ENCODE data around the gene NUDC. TPM values are rescaled to one million over a fixed set of nuclear protein-coding genes. Genes with fewer than 3 reads are reported as not detected.

The NUDC gene
- total and polyA plus RNA-seq, 2 of the 4 experiments (the other 2 are of a cell fraction): 34.8 to 89.8 TPM

- BruUV-seq (replicated peaks): no TSS peak
- POLR2A ChIA-PET (ENCODE audit: unreplicated experiment): no interaction called here
- H4K20me1 ChIP-seq (ENCODE audit: insufficient read depth, low read length): no peaks in the 10 kb centered on the region; the same call in 1 of the 2 replicates
- no peak overlapping the region for H3K9ac ChIP-seq (ENCODE audit: low read depth, low read length)
- H2BK20ac ChIP-seq (ENCODE audit: low read depth, low read length): no peak overlapping the region
- no peak overlapping the region for H2BK15ac ChIP-seq (ENCODE audit: low read depth, low read length)
- TF ChIP-seq CEBPB (IDR thresholded peaks at IDR 0.05; ENCODE audit: low read depth, low read length) (no peak), MAFK (IDR thresholded peaks at IDR 0.05; ENCODE audit: low read depth, low read length) (no peak), ELK1 (IDR thresholded peaks at IDR 0.05; ENCODE audit: borderline replicate concordance, low read depth, low read length) (no peak), RAD21 (IDR thresholded peaks at IDR 0.05; ENCODE audit: low read length) (no peak), MXI1 (IDR thresholded peaks at IDR 0.05; ENCODE audit: borderline replicate concordance, low read depth, low read length) (no peak), SMC3 (IDR thresholded peaks at IDR 0.05; ENCODE audit: low read depth, low read length) (no peak), MAZ (IDR thresholded peaks at IDR 0.05; ENCODE audit: borderline replicate concordance, low read depth, low read length) (no peak), RCOR1 (IDR thresholded peaks at IDR 0.05; ENCODE audit: insufficient replicate concordance, low read length) (no peak), POLR2A (IDR thresholded peaks at IDR 0.05; ENCODE audit: low read depth, low read length) (no peak), FOS (IDR thresholded peaks at IDR 0.05; ENCODE audit: low read depth, low read length) (no peak), CHD1 (IDR thresholded peaks at IDR 0.05; ENCODE audit: low read depth, low read length) (no peak), BHLHE40 (IDR thresholded peaks at IDR 0.05; ENCODE audit: low read depth, low read length) (no peak), RFX5 (IDR thresholded peaks at IDR 0.05; ENCODE audit: low read depth, low read length) (no peak), NFE2L2 (IDR thresholded peaks at IDR 0.05; ENCODE audit: low read depth, low read length) (no peak), CTCF (conservative IDR thresholded peaks at IDR 0.05; ENCODE audit: low read depth, low read length) (no peak), USF2 (IDR thresholded peaks at IDR 0.05; ENCODE audit: low read depth, low read length) (no peak)
- no peak overlapping the region for H3K56ac ChIP-seq (ENCODE audit: extremely low read depth, insufficient read depth, low read length)
- no peak overlapping the region for H3K27ac ChIP-seq (ENCODE audit: insufficient read depth, low read length)
- no peak overlapping the region for H3K4ac ChIP-seq (ENCODE audit: low read depth, low read length)
- no peaks in the 10 kb centered on the region for H3K9me3 ChIP-seq (ENCODE audit: control insufficient read depth, insufficient read depth, low read length)
- H3K4me3 ChIP-seq (ENCODE audit: insufficient read depth, low read depth, low read length): no peak overlapping the region
- no peak overlapping the region for H2AFZ ChIP-seq (replicated peaks; ENCODE audit: low read length, poor library complexity)
- no peak overlapping the region for H2BK5ac ChIP-seq (ENCODE audit: low read depth, low read length, poor library complexity, severe bottlenecking)
- H2BK120ac ChIP-seq (ENCODE audit: low read depth, low read length): no peak overlapping the region
- H3K9me1 ChIP-seq (ENCODE audit: insufficient read depth, low read length): 0 out of 2 replicates have a peak, but pooled peaks cover 7% of the 10 kb centered on the region
- H3K23ac ChIP-seq (ENCODE audit: low read depth, low read length): no peak overlapping the region
- H2AK5ac ChIP-seq (ENCODE audit: low read depth, low read length): no peak overlapping the region
- H3K27me3 ChIP-seq (ENCODE audit: control insufficient read depth, insufficient read depth, low read length): no peaks in the 10 kb centered on the region
- no peak overlapping the region for H3K18ac ChIP-seq (ENCODE audit: low read depth, low read length)
- WGBS, 2 experiments (ENCODE audit: extremely low coverage in 2 of 2, insufficient read length in 1 of 2): 86% methylated on average over 1 of the region's 1 CpG; no CpG with 5 or more reads in 1 of the 2 experiments
- intact Hi-C loops (cut with micrococcal nuclease) (no loop called here), in situ Hi-C loops (cut with MboI; ENCODE audit: low sequenced_read_pairs) (no loop called here), dilution Hi-C loops (cut with HindIII; ENCODE audit: low sequenced_read_pairs, unreplicated experiment) (no loop called here)
- H4K91ac ChIP-seq (ENCODE audit: insufficient read depth, low read depth, low read length): no peak overlapping the region
- CTCF ChIA-PET: no interaction called here
- H2AK9ac ChIP-seq (replicated peaks; ENCODE audit: low read depth, low read length, poor library complexity): peak overlapping the region; percentile 58
- H3K4me1 ChIP-seq (ENCODE audit: control insufficient read depth, insufficient read depth, low read length): no peaks in the 10 kb centered on the region
- no peak overlapping the region for H3K4me2 ChIP-seq (ENCODE audit: low read depth, low read length)
- ATAC-seq (ENCODE audit: low read depth) (peak; percentile 58), DNase-seq (peak; percentile 8)
- H3K36me3 ChIP-seq (ENCODE audit: control insufficient read depth, insufficient read depth, low read length): peaks cover 21% of the 10 kb centered on the region
- H3K14ac ChIP-seq (replicated peaks; ENCODE audit: low read depth, low read length): no peak overlapping the region
- no peaks in the 10 kb centered on the region; a peak in 1 of 4 replicates for H3K79me1 ChIP-seq (ENCODE audit: low read depth in 1 of 2, low read length in 2 of 2)
- no peak overlapping the region for H4K5ac ChIP-seq (ENCODE audit: low read depth, low read length)
- no peak overlapping the region for H4K8ac ChIP-seq (ENCODE audit: low read depth in 2 of 2, low read length in 2 of 2)
Measured at GRCh38 chr1:26949266-26949925, 27.9 kb downstream of the NUDC start.

Data from IMR-90 (cell line).